GM23338 (cell line): Measurements from ENCODE around the gene JAGN1. TPM values are rescaled to one million over a fixed set of nuclear protein-coding genes. Genes with fewer than 3 reads are reported as not detected.

ENCODE experiments used
- ATAC-seq: fragments of 200-7000 bp; cut with Tn5 transposase; 3 replicates; pipeline ENCODE4 v1.9.1; 2020
- DNase-seq: peaks from one replicate; pipeline ENCODE4 v3.0.0-alpha.2; 2015; ENCODE audit warnings: low spot score
- H2AFZ ChIP-seq: fragments of 200-600 bp; sonication (generic); 2 replicates; pipeline ENCODE4 v1.8.0; 2016; ENCODE audit warnings: antibody characterized with exemption, mild to moderate bottlenecking, moderate library complexity
- H3F3A ChIP-seq: fragments of 200-600 bp; sonication (generic); replicated peaks from 2 replicates; pipeline ENCODE4 v1.8.0; 2017; ENCODE audit warnings: antibody characterized with exemption, mixed run types, low read depth
- H3K27ac ChIP-seq: fragments of 200-600 bp; sonication (generic); 2 replicates; pipeline ENCODE4 v1.6.1; 2016; ENCODE audit warnings: low read depth
- H3K27me3 ChIP-seq: fragments of 200-600 bp; sonication (generic); 2 replicates; pipeline ENCODE4 v1.8.0; 2016; ENCODE audit warnings: mild to moderate bottlenecking, mixed run types, moderate library complexity; ENCODE audit not compliant: insufficient read depth
- H3K36me3 ChIP-seq: fragments of 200-600 bp; sonication (generic); 2 replicates; pipeline ENCODE4 v1.8.0; 2016; ENCODE audit warnings: mild to moderate bottlenecking; ENCODE audit not compliant: insufficient read depth
- H3K4me1 ChIP-seq: fragments of 200-600 bp; sonication (generic); 2 replicates; pipeline ENCODE4 v1.8.0; 2016; ENCODE audit warnings: mild to moderate bottlenecking, moderate library complexity; ENCODE audit not compliant: insufficient read depth
- H3K4me2 ChIP-seq: fragments of 200-600 bp; sonication (generic); 2 replicates; pipeline ENCODE4 v1.7.1; 2017; ENCODE audit warnings: mixed run types
- H3K4me3 ChIP-seq: fragments of 200-600 bp; sonication (generic); 2 replicates; pipeline ENCODE4 v1.6.1; 2016; ENCODE audit warnings: mixed run types
- H3K79me2 ChIP-seq: fragments of 200-600 bp; sonication (generic); replicated peaks from 2 replicates; pipeline ENCODE4 v1.8.0; 2017; ENCODE audit warnings: mild to moderate bottlenecking; ENCODE audit not compliant: insufficient read depth
- H3K9me2 ChIP-seq: fragments of 200-600 bp; sonication (generic); 2 replicates; pipeline ENCODE4 v1.8.0; 2017; ENCODE audit not compliant: insufficient read depth
- H4K20me1 ChIP-seq: fragments of 200-600 bp; sonication (generic); replicated peaks from 2 replicates; pipeline ENCODE4 v1.8.0; 2017; ENCODE audit warnings: mild to moderate bottlenecking; ENCODE audit not compliant: insufficient read depth
- H3K27ac Mint-ChIP-seq: 2 replicates; pipeline ENCODE4 v1.8.0; 2020; ENCODE audit warnings: inconsistent platforms, mild to moderate bottlenecking, moderate library complexity, mixed read lengths
- H3K27me3 Mint-ChIP-seq: 3 replicates; pipeline ENCODE4 v1.8.0; 2022; ENCODE audit warnings: low read depth, mild to moderate bottlenecking, moderate library complexity, mixed read lengths, inconsistent platforms; ENCODE audit not compliant: insufficient read depth, poor library complexity
- H3K36me3 Mint-ChIP-seq: 3 replicates; pipeline ENCODE4 v1.8.0; 2021; ENCODE audit warnings: low read depth, mild to moderate bottlenecking, inconsistent platforms, moderate library complexity, mixed read lengths
- H3K4me1 Mint-ChIP-seq: 3 replicates; pipeline ENCODE4 v1.8.0; 2020; ENCODE audit warnings: mild to moderate bottlenecking, inconsistent platforms, mixed read lengths
- H3K4me3 Mint-ChIP-seq: 3 replicates; pipeline ENCODE4 v1.8.0; 2021; ENCODE audit warnings: moderate library complexity, mild to moderate bottlenecking, inconsistent platforms, mixed read lengths
- H3K9me3 Mint-ChIP-seq: 3 replicates; pipeline ENCODE4 v1.8.0; 2020; ENCODE audit warnings: moderate library complexity, mild to moderate bottlenecking, inconsistent platforms, mixed read lengths
- CREB1 ChIP-seq: fragments of 250-450 bp; sonication (Bioruptor Pico); IDR thresholded peaks from 2 replicates; pipeline ENCODE4 v1.5.0; 2020; ENCODE audit warnings: low read depth, mild to moderate bottlenecking, moderate library complexity
- CTCF ChIP-seq, 2 experiments: fragments of 200-600 bp in 1 of 2; sonication (generic) in 1 of 2; conservative IDR thresholded peaks; 2 replicates each; pipeline versions ENCODE4 v1.5.1 to v1.6.1; 2016 to 2017; ENCODE audit warnings: antibody characterized with exemption in 2 of 2, low read depth in 2 of 2, mild to moderate bottlenecking in 2 of 2, moderate library complexity in 1 of 2
- EZH2 ChIP-seq: fragments of 200-600 bp; sonication (generic); IDR thresholded peaks from one replicate; pipeline ENCODE4 v1.8.0; 2017; ENCODE audit warnings: antibody characterized with exemption, mild to moderate bottlenecking, low read depth; ENCODE audit not compliant: unreplicated experiment
- EZH2phosphoT487 ChIP-seq: fragments of 200-600 bp; sonication (generic); IDR thresholded peaks from one replicate; pipeline ENCODE4 v1.8.1; 2018; ENCODE audit warnings: antibody characterized with exemption; ENCODE audit not compliant: unreplicated experiment
- JUNB ChIP-seq: IDR thresholded peaks from one replicate; pipeline ENCODE4 v1.6.1; 2016; ENCODE audit warnings: antibody characterized with exemption; ENCODE audit not compliant: unreplicated experiment
- NANOG ChIP-seq: IDR thresholded peaks from 2 replicates; pipeline ENCODE4 v1.6.1; 2016; ENCODE audit warnings: antibody characterized with exemption, borderline replicate concordance
- POLR2AphosphoS5 ChIP-seq: IDR thresholded peaks from 2 replicates; pipeline ENCODE4 v1.6.1; 2016; ENCODE audit warnings: antibody characterized with exemption, low read depth
- REST ChIP-seq: IDR thresholded peaks from one replicate; pipeline ENCODE4 v1.6.1; 2018; ENCODE audit warnings: antibody characterized with exemption; ENCODE audit not compliant: unreplicated experiment
- STAT1 ChIP-seq: IDR thresholded peaks from one replicate; pipeline ENCODE4 v1.6.1; 2016; ENCODE audit warnings: antibody characterized with exemption; ENCODE audit not compliant: unreplicated experiment
- ZNF114 ChIP-seq: fragments of 250-450 bp; sonication (Bioruptor Pico); IDR thresholded peaks from 2 replicates; pipeline ENCODE4 v1.5.0; 2020; ENCODE audit warnings: mild to moderate bottlenecking, moderate library complexity
- ZNF462 ChIP-seq: fragments of 250-450 bp; sonication (Bioruptor Pico); IDR thresholded peaks from 2 replicates; pipeline ENCODE4 v1.5.0; 2020; ENCODE audit warnings: mild to moderate bottlenecking, moderate library complexity
- polyA plus RNA-seq: library from polyadenylated mRNA; unstranded; fragments of >200 nt; fragmentation: Nextera tagmentation; extraction: Ambion mirVana; gene quantifications from 2 replicates; pipeline ENCODE4 v1.2.1, GENCODE V29; 2016
- total RNA-seq: library from RNA; depleted of rRNA; stranded (reverse); fragments of >200 nt; shearing (Covaris generic); gene quantifications from 2 replicates; pipeline ENCODE4 v1.2.3, GENCODE V29; 2014

JAGN1 gene
- total and polyA plus RNA-seq, 2 experiments from 2014 or later: 22.5 to 32.0 TPM

GRCh38 chr3:9940746-9941145, 50.3 kb downstream of the JAGN1 start:
- Histone ChIP-seq H3K4me2 (no peak overlapping the region), H3K4me3 (no peak overlapping the region), H3K4me1 (no peaks in the 10 kb centered on the region), H3K9me2 (no peaks in the 10 kb centered on the region), H3K79me2 (no peaks in the 10 kb centered on the region), H3K27me3 (no peaks in the 10 kb centered on the region; the same call in 1 of the 2 replicates), H3F3A (no peaks in the 10 kb centered on the region; the same call in 1 of the 2 replicates), H3K36me3 (peaks cover 6% of the 10 kb centered on the region; the same call in 1 of the 2 replicates), H4K20me1 (no peaks in the 10 kb centered on the region), H3K27ac (no peak overlapping the region), H2AFZ (no peak overlapping the region)
- Mint-ChIP-seq H3K36me3 (peaks cover 18% of the 10 kb centered on the region; the same call in 2 of the 3 replicates), H3K4me1 (no peaks in the 10 kb centered on the region), H3K9me3 (no peaks in the 10 kb centered on the region), H3K27ac (no peak overlapping the region), H3K27me3 (peaks cover 12% of the 10 kb centered on the region), H3K4me3 (no peak overlapping the region)
- ATAC-seq (no peak), DNase-seq (no peak)
- TF ChIP-seq ZNF114 (CRISPR knock-in tag) (no peak), POLR2AphosphoS5 (no peak)

- no peak overlapping the region for H3K27ac Mint-ChIP-seq
- DNase-seq (no peak), ATAC-seq (no peak)
- H3K4me1 Mint-ChIP-seq: no peaks in the 10 kb centered on the region
- Histone ChIP-seq H3K79me2 (no peaks in the 10 kb centered on the region), H3K4me1 (no peaks in the 10 kb centered on the region), H2AFZ (no peak overlapping the region), H3F3A (no peaks in the 10 kb centered on the region; the same call in 1 of the 2 replicates), H3K27ac (no peak overlapping the region), H3K4me3 (no peak overlapping the region), H3K9me2 (no peaks in the 10 kb centered on the region), H3K27me3 (no peaks in the 10 kb centered on the region; the same call in 1 of the 2 replicates), H4K20me1 (no peaks in the 10 kb centered on the region), H3K4me2 (no peak overlapping the region), H3K36me3 (no peaks in the 10 kb centered on the region)
- H3K27me3 Mint-ChIP-seq: peaks cover 17% of the 10 kb centered on the region
- no peaks in the 10 kb centered on the region; the same call in 2 of the 3 replicates for H3K9me3 Mint-ChIP-seq
- peaks cover 16% of the 10 kb centered on the region; the same call in 2 of the 3 replicates for H3K36me3 Mint-ChIP-seq
- H3K4me3 Mint-ChIP-seq: no peak overlapping the region
- TF ChIP-seq REST (no peak), CREB1 (CRISPR knock-in tag) (no peak), NANOG (no peak), STAT1 (no peak), POLR2AphosphoS5 (no peak), EZH2 (no peak), JUNB (no peak), ZNF114 (CRISPR knock-in tag) (no peak), EZH2phosphoT487 (no peak), ZNF462 (CRISPR knock-in tag) (no peak), CTCF (conservative IDR thresholded peaks at IDR 0.05; ENCODE audit: low read depth in 2 of 2) (no peak)
These were observed 51.8 kb downstream of the JAGN1 start for GRCh38 chr3:9942164-9942563.
